ENCODE measurements around the gene ZMYND19. TPM values are rescaled to one million over a fixed set of nuclear protein-coding genes. Genes with fewer than 3 reads are reported as not detected.

ZMYND19 gene
- total and polyA plus RNA-seq, 2 of the 8 experiments (the other 6 are each of a cell fraction or from before 2014, with no cell fraction given): 42.4 to 58.7 TPM

- Histone ChIP-seq H3K4me3 (ENCODE audit: extremely low read depth in 1 of 4, insufficient read depth in 2 of 4, low read depth in 3 of 4, low read length in 4 of 4) (peak overlapping the region; percentile 74 to 85 (median 84)), H4K20me1 (replicated peaks in 1 of 2; ENCODE audit: control insufficient read depth in 1 of 2, insufficient read depth in 2 of 2, low read length in 2 of 2) (peaks cover 7 to 16% of the 10 kb centered on the region in 2 experiments), H3K4me1 (replicated peaks in 1 of 4; ENCODE audit: control insufficient read depth in 3 of 4, insufficient read depth in 4 of 4, low read length in 3 of 4) (peaks cover 0 to 17% (median 8%) of the 10 kb centered on the region in 4 experiments; a peak in 6 of 7 replicates), H3K23me2 (ENCODE audit: low read depth, low read length) (peaks cover 4% of the 10 kb centered on the region; the same call in 1 of the 2 replicates), H3K79me1 (ENCODE audit: low read depth, low read length) (no peaks in the 10 kb centered on the region), H4K5ac (ENCODE audit: insufficient read length, low read depth, low read length) (no peak overlapping the region), H2BK12ac (ENCODE audit: low read depth, low read length) (no peak overlapping the region), H3K27ac (ENCODE audit: low read depth, low read length) (no peak overlapping the region; the same call in 1 of the 2 replicates), H2AFZ (ENCODE audit: low read length) (no peak overlapping the region), H3K14ac (ENCODE audit: insufficient read length) (no peak overlapping the region), H3K23ac (ENCODE audit: insufficient read length) (no peak overlapping the region), H4K8ac (ENCODE audit: extremely low read depth, insufficient read depth, low read length) (peak overlapping the region; percentile 53; the same call in 1 of the 2 replicates), H3K36me3 (ENCODE audit: control insufficient read depth in 2 of 4, insufficient read depth in 4 of 4, low read length in 3 of 4) (no peaks in the 10 kb centered on the region), H3K27me3 (replicated peaks in 1 of 4; ENCODE audit: control insufficient read depth in 3 of 4, extremely low read depth in 1 of 4, insufficient read depth in 3 of 4, low read length in 3 of 4) (peaks cover 0 to 9% (median 2%) of the 10 kb centered on the region in 4 experiments; a peak in 2 of 7 replicates), H2BK120ac (replicated peaks; ENCODE audit: low read depth, low read length) (no peak overlapping the region), H2AK5ac (ENCODE audit: low read depth, low read length) (no peak overlapping the region), H3K4ac (replicated peaks; ENCODE audit: insufficient read length, low read depth, low read length) (peak overlapping the region; percentile 78), H2BK5ac (ENCODE audit: low read depth, low read length) (no peak overlapping the region), H3K9ac (replicated peaks in 1 of 4; ENCODE audit: extremely low read depth in 1 of 4, low read depth in 3 of 4, low read length in 3 of 4) (peak overlapping the region in 3 of 4 experiments; percentile 13 to 90 (median 64); a peak in 5 of 7 replicates), H3K79me2 (ENCODE audit: control insufficient read depth in 1 of 2, insufficient read depth in 2 of 2, low read length in 2 of 2) (peaks cover 0 to 7% of the 10 kb centered on the region in 2 experiments; a peak in 1 of 4 replicates), H2BK20ac (ENCODE audit: low read length) (no peak overlapping the region), H3K4me2 (ENCODE audit: insufficient read depth in 1 of 2, low read depth in 2 of 2, low read length in 2 of 2) (peak overlapping the region; percentile 42 to 78), H2BK15ac (ENCODE audit: low read length) (no peak overlapping the region), H3K56ac (replicated peaks; ENCODE audit: insufficient read length, low read depth, low read length) (no peak overlapping the region), H3K18ac (ENCODE audit: extremely low read depth, low read length) (peak overlapping the region; percentile 60; the same call in 1 of the 2 replicates), H4K91ac (replicated peaks; ENCODE audit: insufficient read length, low read length) (peak overlapping the region; percentile 17), H3K9me3 (ENCODE audit: insufficient read depth in 2 of 2, low read depth in 1 of 2, low read length in 1 of 2) (no peaks in the 10 kb centered on the region)
- DNase-seq (ENCODE audit: low read depth in 1 of 2, low spot score in 2 of 2) (no peak), FAIRE-seq (no peak)
- CTCF ChIA-PET (ENCODE audit: partially characterized antibody): no interaction called here
- WGBS, 2 experiments (ENCODE audit: extremely low coverage in 1 of 2, insufficient coverage in 1 of 2, insufficient read length in 1 of 2, insufficient replicate concordance in 2 of 2, low coverage in 1 of 2, low lambda C conversion rate in 2 of 2, missing lambda C conversion rate in 1 of 2): 13% methylated on average over 16 of the region's 57 CpGs; no CpG with 5 or more reads in 1 of the 2 experiments
- POLR2A ChIA-PET (ENCODE audit: partially characterized antibody): interaction anchor here (1.2 kb wide), 1 partner anchor 54 kb away, joined by 3 read pairs; no protein-coding TSS in a partner anchor
- TF ChIP-seq BCL11A (IDR thresholded peaks at IDR 0.05; ENCODE audit: low read depth in 2 of 2, low read length in 2 of 2) (no peak), BRCA1 (IDR thresholded peaks at IDR 0.05; ENCODE audit: low read depth, low read length) (no peak), TAF1 (IDR thresholded peaks at IDR 0.05; ENCODE audit: low read depth, low read length) (0 out of 2 replicates have a peak, but pooled peaks have one; percentile 28), TAF7 (optimal IDR thresholded peaks at IDR 0.05; ENCODE audit: borderline replicate concordance, low read depth, low read length) (no peak), SIX5 (IDR thresholded peaks at IDR 0.05; ENCODE audit: low read depth, low read length) (no peak), ATF3 (IDR thresholded peaks at IDR 0.05; ENCODE audit: insufficient read depth, low read depth, low read length) (no peak), SP1 (IDR thresholded peaks at IDR 0.05; ENCODE audit: low read depth, low read length) (no peak), HDAC6 (IDR thresholded peaks at IDR 0.05; ENCODE audit: low read depth, low read length) (no peak), TEAD4 (IDR thresholded peaks at IDR 0.05; ENCODE audit: low read depth, low read length) (no peak), JUN (IDR thresholded peaks at IDR 0.05; ENCODE audit: low read depth, low read length) (no peak), RXRA (IDR thresholded peaks at IDR 0.05; ENCODE audit: insufficient read depth, low read depth, low read length) (no peak), YY1 (IDR thresholded peaks at IDR 0.05; ENCODE audit: low read depth, low read length) (no peak), RBBP5 (IDR thresholded peaks at IDR 0.05; ENCODE audit: borderline replicate concordance, low read depth, low read length) (0 out of 2 replicates have a peak, but pooled peaks have one; percentile 26)
These were observed 15.8 kb upstream of the ZMYND19 start for GRCh38 chr9:137606005-137606621.

Data from H1 (cell line).